OCI-LY7 (cell line): ENCODE data around the gene PRSS48. TPM values are rescaled to one million over a fixed set of nuclear protein-coding genes. Genes with fewer than 3 reads are reported as not detected.

ENCODE experiments used
- BruUV-seq: library from RNA; stranded (reverse); fragments of 400-500 nt; replicated peaks from 2 replicates; lab custom pipeline; 2021; lab: Mats Ljungman, UMichigan
- CTCF ChIA-PET: fragments of 300-600 bp; sonication (Branson Sonifier 250); formaldehyde crosslinking; loops from one replicate; lab custom pipeline; 2022; ENCODE audit warnings: antibody characterized with exemption; ENCODE audit not compliant: unreplicated experiment; lab: Charles Lee
- POLR2A ChIA-PET: fragments of 300-600 bp; sonication (Branson Sonifier 250); formaldehyde crosslinking; loops from one replicate; lab custom pipeline; 2022; ENCODE audit warnings: antibody characterized with exemption; lab: Charles Lee
- DNase-seq: peaks from one replicate; pipeline ENCODE4 v3.0.0-alpha.2; 2015; ENCODE audit warnings: low spot score
- H2AFZ ChIP-seq: fragments of 200-600 bp; sonication (generic), shearing (Covaris generic); 2 replicates; pipeline ENCODE4 v1.6.1; 2014; ENCODE audit warnings: mild to moderate bottlenecking, antibody characterized with exemption, low read length, moderate library complexity
- H3K27ac ChIP-seq: fragments of 200-600 bp; sonication (generic); 2 replicates; pipeline ENCODE4 v1.5.1; 2014; ENCODE audit warnings: mixed run types, low read depth, mild to moderate bottlenecking, moderate library complexity, low read length, inconsistent platforms; ENCODE audit not compliant: poor library complexity, severe bottlenecking
- H3K36me3 ChIP-seq: fragments of 200-600 bp; sonication (generic); 2 replicates; pipeline ENCODE4 v1.6.1; 2014; ENCODE audit warnings: mild to moderate bottlenecking, antibody characterized with exemption, low read length, moderate library complexity, mixed read lengths; ENCODE audit not compliant: insufficient read depth
- H3K4me1 ChIP-seq: fragments of 200-600 bp; sonication (generic); 2 replicates; pipeline ENCODE4 v1.5.1; 2014; ENCODE audit warnings: mild to moderate bottlenecking, low read length; ENCODE audit not compliant: insufficient read depth, poor library complexity, severe bottlenecking
- H3K4me2 ChIP-seq: fragments of 200-600 bp; sonication (generic); 2 replicates; pipeline ENCODE4 v1.6.1; 2014; ENCODE audit warnings: mild to moderate bottlenecking, low read length
- H3K4me3 ChIP-seq: fragments of 200-600 bp; sonication (generic); 2 replicates; pipeline ENCODE4 v1.5.1; 2014; ENCODE audit warnings: mild to moderate bottlenecking, low read depth, low read length; ENCODE audit not compliant: poor library complexity, severe bottlenecking
- H3K79me2 ChIP-seq: fragments of 200-600 bp; sonication (generic); 2 replicates; pipeline ENCODE4 v1.6.1; 2016; ENCODE audit warnings: low read depth, mild to moderate bottlenecking, low read length, moderate library complexity, mixed read lengths; ENCODE audit not compliant: insufficient read depth
- H3K9me2 ChIP-seq: fragments of 200-600 bp; sonication (generic); 2 replicates; pipeline ENCODE4 v1.6.1; 2016; ENCODE audit warnings: mild to moderate bottlenecking, low read length, mixed read lengths; ENCODE audit not compliant: insufficient read depth
- H3K9me3 ChIP-seq: fragments of 200-600 bp; sonication (generic); 2 replicates; pipeline ENCODE4 v1.6.1; 2014; ENCODE audit warnings: mild to moderate bottlenecking, mixed run types, low read length, mixed read lengths
- H4K20me1 ChIP-seq: fragments of 200-600 bp; sonication (generic); 2 replicates; pipeline ENCODE4 v1.6.1; 2014; ENCODE audit warnings: mild to moderate bottlenecking, antibody characterized with exemption, low read length, moderate library complexity, mixed read lengths; ENCODE audit not compliant: insufficient read depth
- CTCF ChIP-seq: fragments of 200-600 bp; sonication (generic); conservative IDR thresholded peaks from 2 replicates; pipeline ENCODE4 v1.5.1; 2014; ENCODE audit warnings: mild to moderate bottlenecking, antibody characterized with exemption, low read length, moderate library complexity, mixed read lengths
- EZH2phosphoT487 ChIP-seq: fragments of 200-600 bp; sonication (generic); IDR thresholded peaks from 2 replicates; pipeline ENCODE4 v1.6.1; 2018; ENCODE audit warnings: low read depth, borderline replicate concordance, mild to moderate bottlenecking, mixed run types, antibody characterized with exemption, low read length, moderate library complexity, mixed read lengths
- intact Hi-C: fragments of 100-400 bp; cut with micrococcal nuclease; formaldehyde crosslinking; loops from one replicate; pipeline ENCODE4 v1.10.0; 2022; ENCODE audit not compliant: unreplicated experiment
- total RNA-seq, 2 experiments: library from RNA; depleted of rRNA in 1 of 2; stranded (reverse); fragments of >200 nt in 1 of 2; shearing (Covaris generic) in 1 of 2; gene quantifications; 2 replicates each; pipeline ENCODE4 v1.2.3, GENCODE V29; 2014 to 2022

PRSS48 gene
- total RNA-seq, 2 experiments from 2014 or later: not detected

GRCh38 chr4:151227731-151228130 is 49.2 kb upstream of the PRSS48 start:
- H2AFZ ChIP-seq: no peak overlapping the region
- intact Hi-C loops: no loop called here
- ChIA-PET POLR2A (no interaction called here), CTCF (no interaction called here)
- no peaks in the 10 kb centered on the region for H3K9me2 ChIP-seq
- DNase-seq: no peak
- no peaks in the 10 kb centered on the region for H3K36me3 ChIP-seq
- H3K4me2 ChIP-seq: no peak overlapping the region
- no peak overlapping the region for H3K4me3 ChIP-seq
- H3K27ac ChIP-seq: no peak overlapping the region
- H3K79me2 ChIP-seq: no peaks in the 10 kb centered on the region
- no peaks in the 10 kb centered on the region for H3K9me3 ChIP-seq
- TF ChIP-seq EZH2phosphoT487 (no peak), CTCF (no peak)
- H3K4me1 ChIP-seq: no peaks in the 10 kb centered on the region
- no peaks in the 10 kb centered on the region for H4K20me1 ChIP-seq
- BruUV-seq: no TSS peak

GRCh38 chr4:151228189-151229119 is 48.5 kb upstream of the PRSS48 start:
- DNase-seq: no peak
- ChIA-PET CTCF (no interaction called here), POLR2A (interaction anchor here (0.6 to 1.1 kb wide), 2 partner anchors 35 to 72 kb away, joined by 3 read pairs; no protein-coding TSS in a partner anchor)
- H2AFZ ChIP-seq: no peak overlapping the region
- intact Hi-C loops: no loop called here
- no peak overlapping the region for H3K4me3 ChIP-seq
- H3K27ac ChIP-seq: no peak overlapping the region
- H3K4me1 ChIP-seq: no peaks in the 10 kb centered on the region
- no peaks in the 10 kb centered on the region for H3K36me3 ChIP-seq
- no peaks in the 10 kb centered on the region for H3K79me2 ChIP-seq
- H3K9me2 ChIP-seq: no peaks in the 10 kb centered on the region
- no TSS peak for BruUV-seq
- TF ChIP-seq CTCF (no peak), EZH2phosphoT487 (no peak)
- no peaks in the 10 kb centered on the region for H3K9me3 ChIP-seq
- H3K4me2 ChIP-seq: no peak overlapping the region
- no peaks in the 10 kb centered on the region for H4K20me1 ChIP-seq
